Epithelial cell of proximal tubule (primary cell): ENCODE measurements around the gene PPARA. TPM values are rescaled to one million over a fixed set of nuclear protein-coding genes. Genes with fewer than 3 reads are reported as not detected.

Experiments
- DNase-seq: peaks from one replicate; pipeline ENCODE4 v3.0.0-alpha.2; 2011; ENCODE audit warnings: low read depth
- H3K4me3 ChIP-seq: 2 replicates; pipeline ENCODE4 v1.5.1; 2011; ENCODE audit warnings: low read depth, mild to moderate bottlenecking, low read length
- CTCF ChIP-seq: conservative IDR thresholded peaks from 2 replicates; pipeline ENCODE4 v1.5.1; 2012; ENCODE audit warnings: low read depth, mild to moderate bottlenecking, low read length
- total RNA-seq: library from RNA; depleted of rRNA; stranded (reverse); fragments of >200 nt; gene quantifications from 2 replicates; pipeline ENCODE4 v1.2.3, GENCODE V29; 2015

PPARA gene
- total RNA-seq, 1 donor from 2014 or later = 18.5 TPM

DNA sequence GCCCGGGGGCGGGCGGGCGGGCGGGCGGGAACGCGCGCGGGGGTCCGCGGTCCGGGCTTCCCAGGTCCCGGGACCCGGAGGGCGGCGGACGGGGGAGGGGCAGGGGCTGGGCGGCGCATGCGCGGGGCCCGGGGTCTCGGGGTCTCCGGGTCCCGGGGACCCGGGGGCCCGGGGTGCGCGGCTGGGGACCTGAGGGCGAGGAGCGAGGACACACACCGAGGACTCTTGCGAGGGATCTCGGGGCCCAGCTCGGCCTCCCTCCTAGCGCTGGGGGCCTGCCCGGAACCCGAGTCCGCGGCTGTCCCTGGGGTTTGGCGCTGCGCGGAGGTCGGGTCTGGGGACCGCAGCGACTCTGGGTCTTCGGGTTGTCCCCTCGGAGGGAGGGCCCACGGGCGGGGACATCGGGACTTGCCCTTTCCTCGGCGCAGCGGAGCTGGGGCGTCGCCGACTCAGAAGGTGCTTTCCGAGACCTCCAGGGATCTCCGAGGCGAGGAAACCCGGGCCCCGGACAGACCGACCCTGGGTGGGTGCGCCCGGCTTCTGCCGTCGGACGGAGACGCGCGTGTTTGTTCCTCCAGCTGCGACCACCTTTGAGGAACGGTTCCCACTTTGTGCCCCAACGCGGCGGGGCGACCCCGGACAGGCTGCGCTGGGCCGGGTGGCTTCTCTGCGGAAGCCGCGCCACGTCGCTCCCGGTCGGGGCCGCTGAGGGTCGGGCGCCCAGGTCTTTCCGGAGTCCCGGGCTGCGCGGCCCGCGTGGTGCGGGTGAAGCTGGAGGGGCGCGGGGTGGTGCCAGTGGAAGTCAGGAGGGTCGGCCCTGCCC lies 540 bp downstream of the PPARA start:
- peak overlapping the region; percentile 91 for H3K4me3 ChIP-seq
- no peak for DNase-seq
- TF ChIP-seq CTCF = no peak

DNA sequence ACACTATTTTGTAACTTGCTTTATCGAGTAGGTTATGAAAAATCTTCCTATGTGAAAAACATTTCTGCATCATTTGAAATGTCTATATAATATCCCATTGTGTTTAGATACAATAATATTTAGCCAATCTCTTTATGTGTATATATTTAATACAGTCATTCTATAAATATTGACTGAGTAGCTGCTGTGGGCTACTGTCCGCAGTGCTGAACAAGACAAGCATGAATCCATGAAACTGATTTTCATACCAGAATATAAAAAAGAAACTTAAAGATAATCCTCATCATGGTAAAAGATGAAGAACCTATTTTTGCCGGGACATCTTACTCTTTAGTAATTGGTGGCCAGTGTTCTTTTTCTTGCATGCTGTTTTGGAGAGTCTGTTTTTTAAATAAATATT lies 3.6 kb downstream of the PPARA start:
- no peak for DNase-seq
- no peak for TF ChIP-seq CTCF
- no peak overlapping the region for H3K4me3 ChIP-seq

- TF ChIP-seq CTCF = no peak
Observed at GRCh38 chr22:46156031-46156430, 5.7 kb downstream of the PPARA start.

GRCh38 chr22:46158283-46158682 lies 8.0 kb downstream of the PPARA start:
- no peak for DNase-seq
- no peak for TF ChIP-seq CTCF
- no peak overlapping the region for H3K4me3 ChIP-seq

More at GRCh38 chr22:46156031-46156430, 5.7 kb downstream of the PPARA start:
- H3K4me3 ChIP-seq = no peak overlapping the region
- no peak for DNase-seq

DNA sequence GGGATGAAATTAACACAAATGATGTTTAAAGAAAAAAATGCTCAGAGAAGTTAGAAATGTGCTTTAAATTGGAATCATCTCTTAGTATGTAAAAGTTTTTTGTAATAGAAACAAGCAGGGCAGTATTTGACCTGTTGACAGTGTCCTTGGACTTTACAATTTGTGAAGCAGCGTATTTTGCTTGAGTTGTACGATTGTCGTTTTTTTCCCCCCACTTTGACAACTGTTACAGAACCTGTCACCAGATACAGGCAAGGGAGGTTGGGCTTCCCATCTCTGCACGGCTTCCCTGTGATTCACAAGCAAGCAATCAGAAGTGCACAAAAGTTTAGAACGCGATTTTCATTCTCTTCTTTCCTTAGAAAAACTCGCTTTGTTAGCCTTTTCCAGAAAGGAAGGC lies 8.9 kb downstream of the PPARA start:
- H3K4me3 ChIP-seq = no peak overlapping the region
- no peak for TF ChIP-seq CTCF
- no peak for DNase-seq

- no peak for TF ChIP-seq CTCF
- peak overlapping the region; percentile 15 for H3K4me3 ChIP-seq
- DNase-seq = no peak
Observed at GRCh38 chr22:46159777-46160176, 9.5 kb downstream of the PPARA start.

DNA sequence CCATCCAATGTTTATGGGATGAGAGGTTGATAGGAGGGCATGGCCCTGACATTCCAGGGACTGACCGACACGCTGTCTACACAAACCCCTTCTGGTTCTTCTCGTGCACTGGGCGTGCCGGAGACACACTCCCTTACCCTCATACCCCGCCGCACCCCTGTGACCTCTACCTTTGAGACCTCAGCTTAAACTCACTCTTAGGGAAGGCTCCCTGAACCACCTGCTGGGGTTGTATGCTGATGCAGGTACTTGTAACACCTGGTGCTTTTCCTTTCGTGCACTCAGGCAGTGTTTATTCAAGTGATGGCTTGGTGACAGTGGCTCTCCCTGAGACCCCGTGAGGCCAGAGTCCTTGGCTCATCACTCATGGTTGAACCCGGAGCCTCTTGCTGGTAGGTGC lies 12.0 kb downstream of the PPARA start:
- H3K4me3 ChIP-seq = no peak overlapping the region
- no peak for DNase-seq
- TF ChIP-seq CTCF = no peak
